HG03103 (cell line): ENCODE results near the gene SLC26A6.

Experiments used
- ATAC-seq: cut with Tn5 transposase; IDR thresholded peaks from one replicate; pipeline ENCODE4 v1.9.1; 2021; ENCODE audit warnings: low read depth; ENCODE audit not compliant: unreplicated experiment

The SLC26A6 gene

GRCh38 chr3:48584836-48585235, 50.4 kb downstream of the SLC26A6 start:
- ATAC-seq = no peak

GRCh38 chr3:48581621-48582481, 53.4 kb downstream of the SLC26A6 start:
- ATAC-seq = no peak

GRCh38 chr3:48576647-48577046, 58.6 kb downstream of the SLC26A6 start:
- ATAC-seq = no peak
